ENCODE data around the gene SMNDC1.

GRCh38 chr10:110344622-110345021 lies 39.9 kb upstream of the SMNDC1 start:
- TF ChIP-seq POLR2A (IDR thresholded peaks at IDR 0.05) = no peak
- TF ChIP-seq POLR2AphosphoS5 (IDR thresholded peaks at IDR 0.05) = no peak
- TF ChIP-seq, protein P1, sequence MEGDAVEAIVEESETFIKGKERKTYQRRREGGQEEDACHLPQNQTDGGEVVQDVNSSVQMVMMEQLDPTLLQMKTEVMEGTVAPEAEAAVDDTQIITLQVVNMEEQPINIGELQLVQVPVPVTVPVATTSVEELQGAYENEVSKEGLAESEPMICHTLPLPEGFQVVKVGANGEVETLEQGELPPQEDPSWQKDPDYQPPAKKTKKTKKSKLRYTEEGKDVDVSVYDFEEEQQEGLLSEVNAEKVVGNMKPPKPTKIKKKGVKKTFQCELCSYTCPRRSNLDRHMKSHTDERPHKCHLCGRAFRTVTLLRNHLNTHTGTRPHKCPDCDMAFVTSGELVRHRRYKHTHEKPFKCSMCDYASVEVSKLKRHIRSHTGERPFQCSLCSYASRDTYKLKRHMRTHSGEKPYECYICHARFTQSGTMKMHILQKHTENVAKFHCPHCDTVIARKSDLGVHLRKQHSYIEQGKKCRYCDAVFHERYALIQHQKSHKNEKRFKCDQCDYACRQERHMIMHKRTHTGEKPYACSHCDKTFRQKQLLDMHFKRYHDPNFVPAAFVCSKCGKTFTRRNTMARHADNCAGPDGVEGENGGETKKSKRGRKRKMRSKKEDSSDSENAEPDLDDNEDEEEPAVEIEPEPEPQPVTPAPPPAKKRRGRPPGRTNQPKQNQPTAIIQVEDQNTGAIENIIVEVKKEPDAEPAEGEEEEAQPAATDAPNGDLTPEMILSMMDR (IDR thresholded peaks at IDR 0.05) = no peak

All from suprapubic skin (tissue), 4 donors.